Measurements from ENCODE around the gene FAM20C. TPM values are rescaled to one million over a fixed set of nuclear protein-coding genes. Genes with fewer than 3 reads are reported as not detected.
A peak's percentile ranks its signal among the peaks of the same experiment; 100 is the strongest.

FAM20C gene
- total and polyA plus RNA-seq, 2 of the 8 experiments (the other 6 are each of a cell fraction or from before 2014, with no cell fraction given), result 9.5 to 34.8 TPM

GRCh38 chr7:171364-171904 lies 20.9 kb upstream of the FAM20C start (continued):
- TF ChIP-seq CHD7 (IDR thresholded peaks at IDR 0.05; ENCODE audit: insufficient replicate concordance, low read length), result no peak
- peak in 1 of 2 experiments; percentile 22; a peak in 1 of 4 replicates for TF ChIP-seq RAD21 (IDR thresholded peaks at IDR 0.05 in 1 of 2, conservative IDR thresholded peaks at IDR 0.05 in 1 of 2; ENCODE audit: low read depth in 2 of 2, low read length in 2 of 2)
